Brain microvascular endothelial cell (primary cell): Measurements from ENCODE around the gene PCDHGA7.
"Not testable (repeated sequence)": the region's sequence is repeated elsewhere in the genome, so short reads cannot be mapped to it uniquely, and the experiment has no call there.

Experiments
- DNase-seq: peaks from one replicate; pipeline ENCODE4 v3.0.0-alpha.2; 2020
- H3K27ac ChIP-seq: fragments of 250-450 bp; sonication (Bioruptor Pico); 2 replicates; pipeline ENCODE4 v1.5.1; 2020; ENCODE audit warnings: mild to moderate bottlenecking, moderate library complexity
- H3K27me3 ChIP-seq: fragments of 250-450 bp; sonication (Bioruptor Pico); replicated peaks from 2 replicates; pipeline ENCODE4 v1.5.1; 2020; ENCODE audit warnings: mild to moderate bottlenecking
- H3K36me3 ChIP-seq: fragments of 250-450 bp; sonication (Bioruptor Pico); replicated peaks from 2 replicates; pipeline ENCODE4 v1.5.1; 2020; ENCODE audit warnings: mild to moderate bottlenecking
- H3K4me3 ChIP-seq: 2 replicates; pipeline ENCODE4 v1.5.1; 2011; ENCODE audit warnings: low read depth, mild to moderate bottlenecking, control low read depth, low read length, moderate library complexity
- in situ Hi-C: cut with HindIII; loops from 2 replicates; pipeline ENCODE4 v1.10.0; 2017; ENCODE audit warnings: low sequenced_read_pairs, low pct_ligation_motif_present
- TF ChIP-seq, protein P1 (sequence below): IDR thresholded peaks from 2 replicates; pipeline ENCODE4 v1.5.1; 2011; ENCODE audit warnings: low read depth, mild to moderate bottlenecking, moderate library complexity, low read length, control low read depth, inconsistent platforms; ENCODE audit errors: missing control alignments

PCDHGA7 gene

DNA sequence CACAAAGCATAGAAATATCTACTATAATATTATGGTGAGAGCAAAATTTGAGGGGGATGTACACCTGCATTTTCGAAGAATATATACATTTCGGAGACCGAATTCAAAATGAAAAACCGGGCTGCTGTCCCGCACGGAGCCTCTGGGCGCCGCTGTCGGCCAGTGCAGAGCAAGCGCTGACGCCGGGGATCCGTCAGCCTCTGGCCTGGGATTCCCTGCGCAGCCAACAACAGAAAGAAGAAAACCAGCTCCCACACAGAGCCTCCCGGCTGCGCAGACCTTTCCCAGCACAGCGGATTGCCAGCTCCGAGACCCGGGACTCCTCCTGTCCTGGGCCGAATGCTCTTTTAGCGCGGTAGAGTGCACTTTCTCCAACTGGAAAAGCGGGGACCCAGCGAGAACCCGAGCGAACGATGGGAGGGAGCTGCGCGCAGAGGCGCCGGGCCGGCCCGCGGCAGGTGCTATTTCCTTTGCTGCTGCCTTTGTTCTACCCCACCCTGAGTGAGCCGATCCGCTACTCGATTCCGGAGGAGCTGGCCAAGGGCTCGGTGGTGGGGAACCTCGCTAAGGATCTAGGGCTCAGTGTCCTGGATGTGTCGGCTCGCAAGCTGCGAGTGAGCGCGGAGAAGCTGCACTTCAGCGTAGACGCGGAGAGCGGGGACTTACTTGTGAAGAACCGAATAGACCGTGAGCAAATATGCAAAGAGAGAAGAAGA lies 25.4 kb downstream of the PCDHGA7 start, which contains the start of gene PCDHGB6:
Gene PCDHGB6, plus strand, starts transcription at position 232 of the 716 bp plus-strand sequence. Its CDS starts 182 bp downstream, at position 414.
- H3K27me3 ChIP-seq, H3K36me3 ChIP-seq: not testable (repeated sequence)
- in situ Hi-C loops: loop anchor here (25.0 kb wide), 1 partner anchor 104 kb away; no protein-coding TSS in a partner anchor

DNA sequence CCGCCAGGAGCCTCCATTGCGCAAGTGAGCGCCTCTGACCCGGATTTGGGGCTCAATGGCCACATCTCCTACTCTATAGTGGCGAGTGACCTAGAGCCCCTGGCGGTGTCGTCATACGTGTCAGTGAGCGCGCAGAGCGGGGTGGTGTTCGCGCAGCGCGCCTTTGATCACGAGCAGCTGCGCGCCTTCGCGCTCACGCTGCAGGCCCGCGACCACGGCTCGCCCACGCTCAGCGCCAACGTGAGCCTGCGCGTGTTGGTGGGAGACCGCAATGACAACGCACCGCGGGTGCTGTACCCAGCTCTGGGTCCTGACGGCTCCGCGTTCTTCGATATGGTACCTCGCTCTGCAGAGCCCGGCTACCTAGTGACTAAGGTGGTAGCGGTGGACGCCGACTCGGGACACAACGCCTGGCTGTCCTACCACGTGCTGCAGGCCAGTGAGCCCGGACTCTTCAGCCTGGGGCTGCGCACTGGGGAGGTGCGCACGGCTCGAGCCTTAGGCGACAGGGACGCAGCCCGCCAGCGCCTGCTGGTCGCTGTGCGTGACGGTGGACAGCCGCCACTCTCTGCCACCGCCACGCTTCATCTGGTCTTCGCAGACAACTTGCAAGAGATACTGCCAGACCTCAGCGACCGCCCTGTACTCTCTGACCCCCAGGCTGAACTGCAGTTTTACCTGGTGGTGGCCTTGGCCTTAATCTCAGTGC lies 27.2 kb downstream of the PCDHGA7 start:
- no peak overlapping the region for H3K4me3 ChIP-seq
- in situ Hi-C loops: loop anchor here (25.0 kb wide), 1 partner anchor 103 kb away; no protein-coding TSS in a partner anchor
- no peaks in the 10 kb centered on the region for H3K27me3 ChIP-seq
- no peak overlapping the region for H3K27ac ChIP-seq
- no peaks in the 10 kb centered on the region for H3K36me3 ChIP-seq
- no peak for DNase-seq
- TF ChIP-seq, protein P1, sequence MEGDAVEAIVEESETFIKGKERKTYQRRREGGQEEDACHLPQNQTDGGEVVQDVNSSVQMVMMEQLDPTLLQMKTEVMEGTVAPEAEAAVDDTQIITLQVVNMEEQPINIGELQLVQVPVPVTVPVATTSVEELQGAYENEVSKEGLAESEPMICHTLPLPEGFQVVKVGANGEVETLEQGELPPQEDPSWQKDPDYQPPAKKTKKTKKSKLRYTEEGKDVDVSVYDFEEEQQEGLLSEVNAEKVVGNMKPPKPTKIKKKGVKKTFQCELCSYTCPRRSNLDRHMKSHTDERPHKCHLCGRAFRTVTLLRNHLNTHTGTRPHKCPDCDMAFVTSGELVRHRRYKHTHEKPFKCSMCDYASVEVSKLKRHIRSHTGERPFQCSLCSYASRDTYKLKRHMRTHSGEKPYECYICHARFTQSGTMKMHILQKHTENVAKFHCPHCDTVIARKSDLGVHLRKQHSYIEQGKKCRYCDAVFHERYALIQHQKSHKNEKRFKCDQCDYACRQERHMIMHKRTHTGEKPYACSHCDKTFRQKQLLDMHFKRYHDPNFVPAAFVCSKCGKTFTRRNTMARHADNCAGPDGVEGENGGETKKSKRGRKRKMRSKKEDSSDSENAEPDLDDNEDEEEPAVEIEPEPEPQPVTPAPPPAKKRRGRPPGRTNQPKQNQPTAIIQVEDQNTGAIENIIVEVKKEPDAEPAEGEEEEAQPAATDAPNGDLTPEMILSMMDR: no peak

More for the DNA sequence above, 25.4 kb downstream of the PCDHGA7 start, which contains the start of gene PCDHGB6:
- peak within 1 kb of the TSS; percentile 37 for H3K4me3 ChIP-seq
- TF ChIP-seq, protein P1: peak; percentile 74
- not testable (repeated sequence) for DNase-seq, H3K27ac ChIP-seq

DNA sequence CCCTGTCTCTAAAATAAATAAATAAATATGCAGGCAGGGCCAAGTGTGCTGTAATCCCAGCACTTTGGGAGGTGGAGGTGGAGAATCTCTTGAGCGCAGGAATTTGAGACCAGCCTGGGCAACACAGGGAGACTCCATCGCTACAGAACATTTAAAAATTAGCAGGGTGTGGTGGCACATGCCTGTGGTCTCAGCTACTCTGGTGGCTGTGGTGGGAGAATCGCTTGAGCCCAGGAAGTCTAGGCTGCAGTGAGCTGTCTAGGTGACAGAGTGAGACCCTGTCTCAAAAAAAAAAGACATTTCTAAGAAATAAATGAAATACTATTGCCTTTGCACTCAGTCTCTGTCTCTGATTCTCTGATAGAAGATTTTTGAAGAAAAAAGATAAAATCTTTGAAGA lies 29.0 kb downstream of the PCDHGA7 start:
- TF ChIP-seq, protein P1: no peak
- Histone ChIP-seq H3K27ac (no peak overlapping the region), H3K27me3 (no peaks in the 10 kb centered on the region), H3K4me3 (no peak overlapping the region), H3K36me3 (no peaks in the 10 kb centered on the region)
- no peak for DNase-seq
- in situ Hi-C loops: loop anchor here (25.0 kb wide), 1 partner anchor 101 kb away; no protein-coding TSS in a partner anchor

DNA sequence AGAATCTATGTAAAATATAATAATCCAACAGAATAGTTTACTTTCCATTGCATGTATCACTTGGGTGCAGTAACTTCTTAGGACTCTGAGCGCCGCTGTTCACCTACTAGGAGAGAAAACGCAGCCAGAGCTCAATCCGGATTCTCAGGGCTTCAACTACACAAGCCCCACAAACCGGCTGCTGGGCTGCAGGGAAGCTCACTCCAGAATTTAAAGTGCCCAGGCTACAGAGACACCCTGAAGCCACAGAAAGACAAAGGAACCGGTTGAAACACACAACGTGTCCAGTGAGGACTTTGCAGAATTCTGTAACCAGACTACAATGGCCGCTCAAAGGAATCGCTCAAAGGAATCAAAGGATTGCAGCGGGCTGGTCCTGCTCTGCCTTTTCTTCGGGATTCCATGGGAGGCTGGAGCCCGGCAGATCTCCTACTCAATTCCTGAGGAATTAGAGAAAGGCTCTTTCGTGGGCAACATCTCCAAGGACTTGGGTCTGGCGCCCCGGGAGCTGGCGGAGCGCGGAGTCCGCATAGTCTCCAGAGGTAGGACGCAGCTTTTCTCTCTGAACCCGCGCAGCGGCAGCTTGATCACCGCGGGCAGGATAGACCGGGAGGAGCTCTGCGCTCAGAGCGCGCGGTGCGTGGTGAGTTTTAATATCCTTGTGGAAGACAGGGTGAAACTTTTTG lies 30.5 kb downstream of the PCDHGA7 start, which contains the start of gene PCDHGA10:
Gene PCDHGA10, plus strand, starts transcription at position 134 of the 686 bp plus-strand sequence. Its CDS starts 189 bp downstream, at position 323.
- peak; percentile 66 for DNase-seq
- Histone ChIP-seq H3K36me3 (no peaks in the 10 kb centered on the region), H3K27ac (no peak within 1 kb of the TSS), H3K27me3 (no peaks in the 10 kb centered on the region), H3K4me3 (peak within 1 kb of the TSS; percentile 55)
- in situ Hi-C loops: loop anchor here (25.0 kb wide), 1 partner anchor 99 kb away; no protein-coding TSS in a partner anchor
- TF ChIP-seq, protein P1: peak; percentile 79

DNA sequence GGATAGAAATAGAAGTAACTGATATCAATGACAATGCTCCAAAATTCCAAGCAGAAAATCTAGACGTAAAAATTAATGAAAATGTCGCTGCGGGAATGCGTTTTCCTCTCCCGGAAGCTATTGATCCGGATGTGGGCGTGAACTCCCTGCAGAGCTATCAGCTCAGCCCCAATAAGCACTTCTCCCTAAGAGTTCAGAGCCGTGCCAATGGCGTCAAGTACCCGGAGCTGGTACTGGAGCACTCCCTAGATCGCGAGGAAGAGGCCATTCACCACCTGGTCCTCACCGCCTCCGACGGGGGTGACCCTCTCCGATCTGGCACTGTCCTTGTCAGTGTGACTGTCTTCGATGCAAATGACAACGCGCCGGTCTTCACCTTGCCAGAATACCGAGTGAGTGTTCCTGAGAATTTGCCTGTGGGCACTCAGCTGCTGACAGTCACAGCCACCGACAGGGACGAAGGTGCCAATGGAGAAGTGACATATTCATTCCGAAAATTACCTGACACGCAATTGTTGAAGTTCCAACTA lies 31.1 kb downstream of the PCDHGA7 start:
- peak overlapping the region; percentile 55 for H3K4me3 ChIP-seq
- H3K27me3 ChIP-seq: no peaks in the 10 kb centered on the region
- no peaks in the 10 kb centered on the region for H3K36me3 ChIP-seq
- TF ChIP-seq, protein P1: no peak
- H3K27ac ChIP-seq: no peak overlapping the region
- in situ Hi-C loops: loop anchor here (25.0 kb wide), 1 partner anchor 99 kb away; no protein-coding TSS in a partner anchor
- no peak for DNase-seq

DNA sequence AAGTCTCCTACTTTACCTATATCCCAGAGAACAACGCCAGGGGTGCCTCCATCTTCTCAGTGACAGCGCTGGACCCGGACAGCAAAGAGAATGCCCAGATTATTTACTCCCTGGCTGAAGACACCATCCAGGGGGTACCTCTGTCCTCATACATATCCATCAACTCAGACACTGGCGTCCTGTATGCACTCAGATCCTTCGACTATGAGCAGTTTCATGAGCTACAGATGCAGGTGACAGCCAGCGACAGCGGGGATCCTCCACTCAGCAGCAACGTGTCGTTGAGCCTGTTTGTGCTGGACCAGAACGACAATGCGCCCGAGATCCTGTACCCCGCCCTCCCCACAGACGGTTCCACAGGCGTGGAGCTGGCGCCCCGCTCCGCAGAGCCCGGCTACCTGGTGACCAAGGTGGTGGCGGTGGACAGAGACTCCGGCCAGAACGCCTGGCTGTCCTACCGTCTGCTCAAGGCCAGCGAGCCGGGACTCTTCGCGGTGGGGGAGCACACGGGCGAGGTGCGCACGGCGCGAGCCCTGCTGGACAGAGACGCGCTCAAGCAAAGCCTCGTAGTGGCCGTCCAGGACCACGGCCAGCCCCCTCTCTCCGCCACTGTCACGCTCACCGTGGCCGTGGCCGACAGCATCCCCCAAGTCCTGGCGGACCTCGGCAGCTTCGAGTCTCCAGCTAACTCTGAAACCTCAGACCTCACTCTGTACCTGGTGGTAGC lies 32.2 kb downstream of the PCDHGA7 start:
- not testable (repeated sequence) for H3K36me3 ChIP-seq, DNase-seq, H3K4me3 ChIP-seq, H3K27ac ChIP-seq, H3K27me3 ChIP-seq
- in situ Hi-C loops: loop anchor here (25.0 kb wide), 1 partner anchor 98 kb away; no protein-coding TSS in a partner anchor

DNA sequence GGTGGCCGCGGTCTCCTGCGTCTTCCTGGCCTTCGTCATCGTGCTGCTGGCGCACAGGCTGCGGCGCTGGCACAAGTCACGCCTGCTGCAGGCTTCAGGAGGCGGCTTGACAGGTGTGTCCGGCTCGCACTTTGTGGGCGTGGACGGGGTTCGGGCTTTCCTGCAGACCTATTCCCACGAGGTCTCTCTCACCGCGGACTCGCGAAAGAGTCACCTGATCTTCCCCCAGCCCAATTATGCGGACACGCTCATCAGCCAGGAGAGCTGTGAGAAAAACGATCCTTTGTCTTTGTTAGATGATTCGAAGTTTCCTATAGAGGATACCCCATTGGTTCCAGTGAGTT lies 32.7 kb downstream of the PCDHGA7 start:
- not testable (repeated sequence) for DNase-seq, H3K36me3 ChIP-seq, H3K27ac ChIP-seq, H3K27me3 ChIP-seq, H3K4me3 ChIP-seq
- in situ Hi-C loops: loop anchor here (25.0 kb wide), 1 partner anchor 97 kb away; no protein-coding TSS in a partner anchor
